MM.1S (cell line): ENCODE measurements around the gene KLF1.

Experiments
- DNase-seq: peaks from one replicate; pipeline ENCODE4 v3.0.0-alpha.2; 2015
- H2AFZ ChIP-seq: fragments of 300-600 bp; sonication (generic); 2 replicates; pipeline ENCODE4 v1.6.0; 2016; ENCODE audit warnings: antibody characterized with exemption, low read length
- H3F3A ChIP-seq: fragments of 300-600 bp; sonication (generic); 2 replicates; pipeline ENCODE4 v1.6.1; 2016; ENCODE audit warnings: mild to moderate bottlenecking, antibody characterized with exemption, low read length, moderate library complexity, mixed read lengths; ENCODE audit not compliant: insufficient read depth
- H3K27ac ChIP-seq: fragments of 300-600 bp; sonication (generic); 2 replicates; pipeline ENCODE4 v1.5.1; 2016; ENCODE audit warnings: mild to moderate bottlenecking, low read length
- H3K27me3 ChIP-seq: fragments of 300-600 bp; sonication (generic); replicated peaks from 2 replicates; pipeline ENCODE4 v1.6.0; 2016; ENCODE audit warnings: low read length; ENCODE audit not compliant: insufficient read depth
- H3K36me3 ChIP-seq: fragments of 300-600 bp; sonication (generic); replicated peaks from 2 replicates; pipeline ENCODE4 v1.6.1; 2016; ENCODE audit warnings: mild to moderate bottlenecking, low read length, mixed read lengths; ENCODE audit not compliant: insufficient read depth
- H3K4me1 ChIP-seq: fragments of 300-600 bp; sonication (generic); 2 replicates; pipeline ENCODE4 v1.6.1; 2016; ENCODE audit warnings: low read length, mixed read lengths
- H3K4me2 ChIP-seq: fragments of 300-600 bp; sonication (generic); 2 replicates; pipeline ENCODE4 v1.6.0; 2016; ENCODE audit warnings: low read depth, low read length
- H3K4me3 ChIP-seq: fragments of 300-600 bp; sonication (generic); 2 replicates; pipeline ENCODE4 v1.5.1; 2016; ENCODE audit warnings: low read length, mixed read lengths
- H3K79me2 ChIP-seq: fragments of 300-600 bp; sonication (generic); 2 replicates; pipeline ENCODE4 v1.6.1; 2016; ENCODE audit warnings: mixed run types, low read length, mixed read lengths
- H3K9ac ChIP-seq: fragments of 300-600 bp; sonication (generic); 2 replicates; pipeline ENCODE4 v1.6.1; 2016; ENCODE audit warnings: low read length, mixed read lengths
- H3K9me2 ChIP-seq: fragments of 300-600 bp; sonication (generic); replicated peaks from 2 replicates; pipeline ENCODE4 v1.6.1; 2016; ENCODE audit warnings: mild to moderate bottlenecking, low read length, mixed read lengths; ENCODE audit not compliant: insufficient read depth
- H3K9me3 ChIP-seq: fragments of 300-600 bp; sonication (generic); replicated peaks from 2 replicates; pipeline ENCODE4 v1.6.1; 2016; ENCODE audit warnings: mild to moderate bottlenecking, low read length, mixed read lengths; ENCODE audit not compliant: insufficient read depth
- H4K20me1 ChIP-seq: fragments of 300-600 bp; sonication (generic); 2 replicates; pipeline ENCODE4 v1.6.1; 2016; ENCODE audit warnings: mild to moderate bottlenecking, low read length, moderate library complexity, mixed read lengths; ENCODE audit not compliant: insufficient read depth
- CTCF ChIP-seq: fragments of 300-600 bp; sonication (generic); IDR thresholded peaks from 2 replicates; pipeline ENCODE4 v1.5.1; 2016; ENCODE audit warnings: antibody characterized with exemption, low read length, mixed read lengths
- EZH2 ChIP-seq: fragments of 300-600 bp; sonication (generic); optimal IDR thresholded peaks from 2 replicates; pipeline ENCODE3; 2017; ENCODE audit warnings: low read depth, mild to moderate bottlenecking, antibody characterized with exemption, low read length, mixed read lengths
- EZH2phosphoT487 ChIP-seq: fragments of 300-600 bp; sonication (generic); IDR thresholded peaks from 2 replicates; pipeline ENCODE4 v1.6.1; 2018; ENCODE audit warnings: antibody characterized with exemption, low read length

KLF1 gene

GRCh38 chr19:12875086-12875485 is 11.9 kb downstream of the KLF1 start:
- no peaks in the 10 kb centered on the region for H4K20me1 ChIP-seq
- H3K4me3 ChIP-seq: no peak overlapping the region
- no peak overlapping the region for H3K27ac ChIP-seq
- no peaks in the 10 kb centered on the region for H3F3A ChIP-seq
- TF ChIP-seq EZH2phosphoT487 (no peak), CTCF (no peak), EZH2 (no peak)
- no peak overlapping the region for H3K9ac ChIP-seq
- H3K4me2 ChIP-seq: no peak overlapping the region
- H2AFZ ChIP-seq: no peak overlapping the region
- H3K9me2 ChIP-seq: no peaks in the 10 kb centered on the region
- H3K4me1 ChIP-seq: no peaks in the 10 kb centered on the region
- no peak for DNase-seq
- H3K9me3 ChIP-seq: no peaks in the 10 kb centered on the region
- H3K79me2 ChIP-seq: no peaks in the 10 kb centered on the region; the same call in 1 of the 2 replicates
- H3K36me3 ChIP-seq: no peaks in the 10 kb centered on the region
- no peaks in the 10 kb centered on the region for H3K27me3 ChIP-seq

- no peak for DNase-seq
- H4K20me1 ChIP-seq: no peaks in the 10 kb centered on the region
- H3K9me3 ChIP-seq: no peaks in the 10 kb centered on the region
- no peaks in the 10 kb centered on the region for H3K9me2 ChIP-seq
- H3K36me3 ChIP-seq: no peaks in the 10 kb centered on the region
- no peak overlapping the region for H3K27ac ChIP-seq
- H3K79me2 ChIP-seq: no peaks in the 10 kb centered on the region
- H3K4me3 ChIP-seq: no peak overlapping the region
- TF ChIP-seq CTCF (no peak), EZH2 (no peak), EZH2phosphoT487 (no peak)
- no peak overlapping the region for H2AFZ ChIP-seq
- H3K9ac ChIP-seq: no peak overlapping the region
- no peaks in the 10 kb centered on the region for H3F3A ChIP-seq
- H3K4me2 ChIP-seq: no peak overlapping the region
- no peaks in the 10 kb centered on the region for H3K4me1 ChIP-seq
- H3K27me3 ChIP-seq: no peaks in the 10 kb centered on the region
These were observed 12.9 kb downstream of the KLF1 start for GRCh38 chr19:12873891-12874745.

GRCh38 chr19:12872941-12873890 is 13.8 kb downstream of the KLF1 start:
- Histone ChIP-seq H3K4me2 (no peak overlapping the region), H3K27me3 (no peaks in the 10 kb centered on the region), H3K9me2 (no peaks in the 10 kb centered on the region), H3F3A (no peaks in the 10 kb centered on the region), H3K9ac (no peak overlapping the region), H3K4me1 (no peaks in the 10 kb centered on the region), H2AFZ (no peak overlapping the region), H3K9me3 (no peaks in the 10 kb centered on the region), H3K4me3 (no peak overlapping the region), H4K20me1 (no peaks in the 10 kb centered on the region), H3K36me3 (no peaks in the 10 kb centered on the region), H3K79me2 (no peaks in the 10 kb centered on the region), H3K27ac (no peak overlapping the region)
- DNase-seq: peak; percentile 25
- no peak for TF ChIP-seq EZH2phosphoT487
- no peak for TF ChIP-seq CTCF
- no peak for TF ChIP-seq EZH2
